Urinary bladder (tissue), 4 donors: Measurements from ENCODE around the gene MRPL14. TPM values are rescaled to one million over a fixed set of nuclear protein-coding genes. Genes with fewer than 3 reads are reported as not detected.

Experiments used
- DNase-seq: peaks from one replicate; pipeline ENCODE4 v3.0.0-alpha.2; 2015; ENCODE audit errors: extremely low spot score
- H3K27ac ChIP-seq: one replicate; pipeline ENCODE4 v1.5.1; 2013; ENCODE audit warnings: low read depth, mild to moderate bottlenecking, moderate library complexity
- H3K36me3 ChIP-seq: one replicate; pipeline ENCODE4 v1.6.1; 2013; ENCODE audit warnings: mild to moderate bottlenecking, moderate library complexity; ENCODE audit not compliant: insufficient read depth
- H3K4me1 ChIP-seq: one replicate; pipeline ENCODE4 v1.6.1; 2013; ENCODE audit warnings: mild to moderate bottlenecking, moderate library complexity; ENCODE audit not compliant: insufficient read depth
- H3K4me3 ChIP-seq: one replicate; pipeline ENCODE4 v1.5.1; 2013; ENCODE audit warnings: low read depth, low read length
- WGBS: extraction: QIAGEN DNeasy Blood & Tissue Kit; methylation state at CpG from one replicate; pipeline ENCODE4 v1.1.7; 2013; 5-methylcytosine and 5-hydroxymethylcytosine counted together
- polyA plus RNA-seq: library from polyadenylated mRNA; stranded (reverse); fragments of 200-250 nt; gene quantifications from one replicate; pipeline ENCODE4 v1.2.3, GENCODE V29; 2013
- total RNA-seq: library from RNA; depleted of rRNA; stranded (reverse); fragments of >200 nt; gene quantifications from one replicate; pipeline ENCODE4 v1.2.3, GENCODE V29; 2014
- donor health status: healthy with polysubstance abuse.
- donor health status: healthy.

MRPL14 gene
- total and polyA plus RNA-seq, 2 donors = 27.4 to 42.0 TPM

DNA sequence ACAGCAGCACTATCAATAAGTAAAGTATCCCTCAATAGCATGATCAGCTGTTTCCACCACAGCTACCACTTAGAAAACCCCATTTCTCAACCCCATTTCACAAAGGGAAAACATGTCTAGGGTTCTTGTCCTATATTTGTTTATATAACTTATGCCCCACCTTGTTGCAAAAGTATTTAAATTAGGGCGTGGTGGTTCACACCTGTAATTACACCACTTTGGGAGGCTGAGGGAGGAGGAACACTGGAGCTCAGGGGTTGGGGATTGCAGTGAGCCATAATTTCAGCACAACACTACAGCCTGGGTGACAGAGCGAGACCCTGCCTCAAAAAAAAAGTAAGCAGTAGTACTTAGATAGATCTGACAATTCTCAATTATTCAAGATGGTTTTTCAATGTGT is 3.7 kb downstream of the MRPL14 start:
- DNase-seq = no peak
- H3K4me1 ChIP-seq = peaks cover 2% of the 10 kb centered on the region
- 95% methylated on average over 2 of the region's 2 CpGs for WGBS
- no peaks in the 10 kb centered on the region for H3K36me3 ChIP-seq
- H3K27ac ChIP-seq = no peak overlapping the region
- H3K4me3 ChIP-seq = no peak overlapping the region

DNA sequence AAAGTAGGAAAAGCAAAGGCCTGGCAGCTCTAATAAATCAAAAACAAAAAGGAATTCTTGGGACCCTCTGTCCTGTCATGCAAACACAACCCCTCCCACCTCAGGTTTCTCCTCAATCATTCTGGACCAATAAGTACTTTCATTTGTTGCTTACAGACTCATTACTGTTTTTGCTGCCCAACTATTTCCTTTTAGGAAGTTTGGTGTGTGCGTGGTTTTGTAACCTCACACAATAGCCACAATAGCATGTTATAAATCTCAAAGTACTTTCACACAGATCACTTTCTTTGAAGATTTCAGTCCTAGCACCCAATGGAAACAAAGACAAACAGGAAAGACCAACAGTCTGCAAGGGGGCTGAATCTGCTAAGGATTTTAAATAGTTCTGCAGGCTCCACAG is 4.5 kb downstream of the MRPL14 start:
- 46% methylated on average over 1 of the region's 1 CpG for WGBS
- H3K27ac ChIP-seq = no peak overlapping the region
- no peak for DNase-seq
- no peaks in the 10 kb centered on the region for H3K4me1 ChIP-seq
- H3K36me3 ChIP-seq = no peaks in the 10 kb centered on the region
- no peak overlapping the region for H3K4me3 ChIP-seq

DNA sequence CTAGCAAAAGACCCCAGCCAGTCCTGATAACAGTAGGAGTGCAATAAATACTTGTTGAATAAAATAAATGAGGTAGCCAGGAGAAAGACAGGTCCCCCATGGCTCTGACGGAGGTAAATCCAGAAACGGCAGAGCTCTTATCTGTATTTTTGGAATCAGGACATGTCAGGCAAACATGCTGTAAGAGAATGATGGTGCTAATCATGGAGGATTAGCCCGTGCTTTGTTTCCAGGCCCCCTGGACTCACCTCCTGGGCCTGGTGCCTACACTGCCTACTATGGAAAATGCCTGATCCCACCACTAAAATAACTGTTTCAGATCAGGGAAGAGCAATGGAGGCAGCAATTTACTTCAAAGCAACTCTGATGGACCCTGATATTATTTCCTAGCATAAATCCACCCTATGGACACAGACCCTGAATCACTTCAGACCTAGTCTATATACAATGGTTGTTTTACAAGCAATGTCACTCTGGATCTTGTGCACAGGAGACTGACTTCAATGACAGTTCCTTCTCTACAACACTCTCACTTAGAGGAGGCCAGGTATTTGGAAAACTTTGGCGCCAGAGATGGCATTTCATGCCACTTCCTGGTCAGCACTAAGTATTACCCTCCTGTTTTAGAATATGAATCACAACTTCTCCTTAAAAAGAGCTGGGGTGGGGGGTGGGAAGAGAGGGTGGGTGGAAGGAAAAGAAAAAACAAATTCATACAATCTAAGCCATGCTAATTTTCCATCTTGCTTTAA is 6.4 kb downstream of the MRPL14 start:
- Histone ChIP-seq H3K4me3 (no peak overlapping the region), H3K4me1 (no peaks in the 10 kb centered on the region), H3K27ac (no peak overlapping the region), H3K36me3 (no peaks in the 10 kb centered on the region)
- no peak for DNase-seq
- WGBS = 62% methylated on average over 4 of the region's 4 CpGs

DNA sequence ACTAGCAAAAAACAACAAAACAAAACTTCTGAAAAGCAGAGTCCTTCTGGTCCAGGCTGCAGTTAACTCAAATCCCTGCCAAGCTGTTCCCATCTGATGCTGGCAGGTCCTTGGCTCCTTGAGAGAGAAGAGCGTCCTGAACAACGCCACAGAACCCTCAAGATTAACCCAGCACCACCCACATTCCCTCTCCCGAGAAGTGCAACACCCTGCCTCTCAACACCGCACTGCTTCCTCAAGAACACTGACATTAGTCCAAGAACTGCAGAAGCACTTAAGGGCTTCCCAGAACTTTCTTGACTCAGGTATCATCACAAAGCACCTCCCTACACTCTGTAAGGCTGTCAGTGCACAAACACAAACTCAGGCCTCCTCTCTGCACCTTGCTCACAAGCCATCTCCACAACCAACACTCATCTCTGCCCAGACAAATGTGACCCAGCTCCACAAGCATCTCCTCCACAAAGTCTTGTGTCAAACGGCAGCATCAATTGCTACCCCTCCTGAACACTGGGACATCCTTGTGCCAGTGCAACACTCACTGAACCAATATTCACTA is 7.5 kb downstream of the MRPL14 start:
- 36% methylated on average over 5 of the region's 5 CpGs for WGBS
- Histone ChIP-seq H3K27ac (no peak overlapping the region), H3K4me3 (no peak overlapping the region), H3K36me3 (no peaks in the 10 kb centered on the region), H3K4me1 (no peaks in the 10 kb centered on the region)
- no peak for DNase-seq

DNA sequence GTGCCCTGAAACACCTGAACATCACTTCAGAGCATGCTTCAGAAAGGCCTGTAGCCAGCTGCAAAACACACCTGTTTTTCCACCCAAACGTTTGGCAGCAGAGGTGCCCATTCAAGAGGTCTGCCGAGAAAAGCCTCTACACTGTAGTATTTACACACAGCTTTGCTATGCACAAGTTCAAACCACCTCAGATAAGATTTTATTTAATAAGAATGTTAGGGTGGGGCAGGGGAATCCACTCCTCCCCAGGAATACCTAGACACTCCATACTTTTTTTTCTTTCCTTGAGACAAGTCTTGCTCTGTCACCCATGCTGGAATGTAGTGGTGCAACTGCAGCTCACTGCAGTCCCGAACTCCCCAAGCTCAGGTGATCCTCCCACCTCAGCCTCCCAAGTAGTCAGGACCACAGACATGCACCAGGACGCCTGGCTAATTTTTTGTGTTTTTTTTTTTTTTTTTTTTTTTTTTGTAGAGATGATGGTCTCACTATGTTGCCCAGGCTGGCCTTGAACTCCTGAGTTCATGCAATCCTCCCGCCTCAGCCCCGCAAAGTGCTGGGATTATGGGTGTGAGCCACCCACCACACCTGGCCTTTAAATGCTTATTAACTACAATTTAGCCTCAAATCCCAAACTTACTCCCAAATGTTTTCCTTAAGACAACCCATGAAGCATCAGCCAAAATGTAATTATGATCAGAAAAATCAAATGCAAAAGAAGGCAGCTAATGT is 9.7 kb downstream of the MRPL14 start:
- no peak for DNase-seq
- no peaks in the 10 kb centered on the region for H3K4me1 ChIP-seq
- H3K36me3 ChIP-seq = peaks cover 3% of the 10 kb centered on the region
- no peak overlapping the region for H3K4me3 ChIP-seq
- H3K27ac ChIP-seq = no peak overlapping the region
- WGBS = 83% methylated on average over 6 of the region's 6 CpGs

DNA sequence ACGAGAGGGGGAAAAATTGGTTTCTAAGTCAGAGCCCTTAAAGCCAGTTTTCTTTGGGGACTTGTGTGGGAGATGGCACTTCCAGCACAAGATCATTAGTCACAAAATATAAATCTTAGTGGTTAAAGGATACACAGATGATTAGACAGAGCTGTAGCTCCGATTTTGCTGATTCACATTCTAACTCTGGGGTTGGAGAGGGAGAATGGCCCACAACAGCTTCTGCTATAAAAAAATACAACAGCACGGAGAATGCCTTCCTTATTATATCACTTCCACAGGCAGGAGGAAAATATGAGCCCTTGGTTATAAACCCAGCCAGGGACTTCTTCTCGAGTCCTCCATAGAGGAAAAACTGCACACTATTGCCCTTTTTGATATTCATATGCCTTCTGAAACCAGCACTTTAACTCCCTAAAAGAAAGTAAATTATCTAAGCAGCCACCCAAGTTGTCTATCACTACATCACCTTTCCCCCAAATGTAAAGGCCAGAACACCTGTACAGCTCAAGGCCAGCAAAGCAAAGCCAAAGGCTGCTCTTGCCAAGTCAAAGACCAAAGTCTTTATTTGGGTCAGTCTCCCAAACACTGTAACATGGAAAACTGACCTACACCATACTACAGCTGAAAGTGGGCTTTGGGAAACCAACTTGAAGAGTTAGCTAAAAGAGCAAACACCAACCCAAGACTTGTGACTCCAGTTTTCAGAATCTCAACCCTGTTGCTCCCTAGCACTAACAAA is 10.4 kb downstream of the MRPL14 start:
- 26% methylated on average over 4 of the region's 4 CpGs for WGBS
- H3K4me3 ChIP-seq = no peak overlapping the region
- no peak for DNase-seq
- H3K27ac ChIP-seq = no peak overlapping the region
- H3K36me3 ChIP-seq = peaks cover 4% of the 10 kb centered on the region
- no peaks in the 10 kb centered on the region for H3K4me1 ChIP-seq

DNA sequence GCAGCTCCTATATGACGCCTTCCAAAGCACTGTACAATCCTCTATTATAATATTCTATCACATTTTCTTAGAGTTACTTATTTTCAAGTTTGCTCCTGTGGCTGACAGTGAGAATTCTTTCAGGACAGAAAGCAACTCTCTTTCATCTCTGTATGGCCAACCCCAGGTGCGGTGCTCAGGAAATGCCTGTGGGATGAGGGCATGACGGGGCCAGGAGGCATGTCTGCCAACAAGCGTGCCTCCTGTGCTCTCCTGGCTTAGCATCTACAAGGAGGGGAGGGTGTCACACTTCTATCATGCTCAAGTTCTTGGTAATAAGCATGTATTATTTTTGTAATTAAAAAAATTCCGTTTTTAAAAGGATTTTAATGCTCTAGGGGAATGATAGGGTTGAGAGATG is 11.4 kb downstream of the MRPL14 start:
- Histone ChIP-seq H3K36me3 (peaks cover 5% of the 10 kb centered on the region), H3K4me3 (no peak overlapping the region), H3K4me1 (no peaks in the 10 kb centered on the region), H3K27ac (no peak overlapping the region)
- no peak for DNase-seq
- WGBS = 81% methylated on average over 5 of the region's 5 CpGs

DNA sequence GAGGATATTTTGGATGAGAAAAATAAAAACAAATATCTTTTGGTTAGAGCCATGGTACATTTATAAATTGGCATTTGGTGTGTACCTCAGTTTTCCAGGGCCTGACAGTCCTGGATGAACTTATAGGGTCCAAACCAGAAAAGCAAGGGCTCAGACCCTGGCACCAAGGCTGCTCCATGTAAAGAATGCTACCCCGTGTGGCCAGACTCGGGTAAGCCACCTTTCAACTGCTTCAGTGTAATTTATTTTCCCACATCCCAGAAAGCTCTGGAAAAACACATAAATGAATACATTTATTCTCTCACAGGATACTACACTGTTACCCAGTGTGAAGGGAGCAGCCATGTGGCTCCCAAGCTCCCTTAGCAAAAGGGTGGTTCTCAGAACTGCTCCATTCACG is 13.8 kb downstream of the MRPL14 start:
- DNase-seq = no peak
- H3K4me1 ChIP-seq = no peaks in the 10 kb centered on the region
- peaks cover 5% of the 10 kb centered on the region for H3K36me3 ChIP-seq
- H3K27ac ChIP-seq = no peak overlapping the region
- 50% methylated on average over 3 of the region's 3 CpGs for WGBS
- no peak overlapping the region for H3K4me3 ChIP-seq

DNA sequence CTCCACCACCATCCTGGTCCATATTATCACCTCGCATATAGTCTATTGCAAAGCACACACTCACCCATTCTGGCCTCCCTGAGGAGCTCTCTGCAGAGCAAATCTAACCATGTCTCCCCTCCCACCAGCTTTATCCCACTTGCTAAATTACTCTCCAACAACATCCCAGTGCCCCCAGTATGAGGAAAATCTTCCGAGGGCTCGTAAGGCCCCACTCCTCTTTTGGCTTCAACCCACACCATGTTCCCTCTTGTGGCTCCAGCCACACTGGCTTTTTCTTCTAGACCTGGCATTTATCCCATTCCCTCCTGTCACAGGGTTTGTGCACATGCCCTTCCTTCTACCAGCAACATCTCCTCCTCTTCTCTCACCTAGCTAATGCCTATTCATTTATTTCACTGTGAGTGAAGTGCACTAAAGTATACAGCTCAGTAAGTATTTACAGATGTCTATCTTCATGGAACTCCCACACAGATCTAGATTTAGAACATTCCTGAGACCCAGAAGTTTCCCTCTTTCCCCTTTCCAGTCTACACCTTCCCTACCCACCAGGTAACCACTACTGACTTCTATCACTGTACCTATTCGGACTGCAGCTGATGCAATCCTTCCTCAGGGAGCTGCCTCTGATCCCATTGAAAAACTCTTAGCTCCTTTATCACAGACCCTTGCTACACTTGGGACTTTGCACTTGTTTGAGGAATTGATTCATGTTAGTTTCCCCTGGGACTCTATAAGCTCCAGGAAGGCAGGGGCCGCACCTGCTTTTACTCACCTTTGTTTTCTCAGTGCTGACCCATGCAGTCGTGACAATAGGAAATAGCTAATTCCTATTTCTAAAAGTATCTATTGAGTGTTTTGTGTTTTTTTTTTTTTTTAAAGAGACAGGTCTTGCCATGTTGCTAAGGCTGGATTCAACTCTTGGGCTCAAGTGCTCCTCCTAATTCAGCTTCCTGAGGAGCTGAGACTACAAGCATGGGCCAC is 15.5 kb downstream of the MRPL14 start:
- H3K4me3 ChIP-seq = no peak overlapping the region
- H3K27ac ChIP-seq = peak overlapping the region; percentile 44
- no peak for DNase-seq
- H3K4me1 ChIP-seq = no peaks in the 10 kb centered on the region
- WGBS = 81% methylated on average over 6 of the region's 6 CpGs
- peaks cover 5% of the 10 kb centered on the region for H3K36me3 ChIP-seq

DNA sequence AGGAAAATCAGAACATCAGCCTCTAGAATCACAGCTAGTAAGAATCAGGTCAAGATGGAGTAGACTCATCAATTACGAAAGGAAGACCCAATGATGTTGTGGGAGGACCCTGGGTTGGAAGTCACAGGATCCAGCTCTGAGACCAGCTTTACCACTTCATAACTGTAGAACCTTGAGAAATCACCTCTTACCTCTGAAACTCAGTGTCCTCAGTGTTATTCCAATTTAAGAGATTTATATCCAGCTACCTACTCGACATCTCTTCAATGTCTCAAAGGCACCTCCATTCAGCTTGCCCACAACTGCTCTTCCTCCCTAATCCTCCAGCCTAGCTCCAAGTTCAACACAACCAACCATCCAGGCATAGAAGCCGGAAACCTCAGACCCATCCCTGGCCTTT is 16.3 kb downstream of the MRPL14 start:
- H3K4me1 ChIP-seq = no peaks in the 10 kb centered on the region
- no peak overlapping the region for H3K27ac ChIP-seq
- H3K36me3 ChIP-seq = peaks cover 5% of the 10 kb centered on the region
- 95% methylated on average over 3 of the region's 3 CpGs for WGBS
- no peak overlapping the region for H3K4me3 ChIP-seq
- no peak for DNase-seq

DNA sequence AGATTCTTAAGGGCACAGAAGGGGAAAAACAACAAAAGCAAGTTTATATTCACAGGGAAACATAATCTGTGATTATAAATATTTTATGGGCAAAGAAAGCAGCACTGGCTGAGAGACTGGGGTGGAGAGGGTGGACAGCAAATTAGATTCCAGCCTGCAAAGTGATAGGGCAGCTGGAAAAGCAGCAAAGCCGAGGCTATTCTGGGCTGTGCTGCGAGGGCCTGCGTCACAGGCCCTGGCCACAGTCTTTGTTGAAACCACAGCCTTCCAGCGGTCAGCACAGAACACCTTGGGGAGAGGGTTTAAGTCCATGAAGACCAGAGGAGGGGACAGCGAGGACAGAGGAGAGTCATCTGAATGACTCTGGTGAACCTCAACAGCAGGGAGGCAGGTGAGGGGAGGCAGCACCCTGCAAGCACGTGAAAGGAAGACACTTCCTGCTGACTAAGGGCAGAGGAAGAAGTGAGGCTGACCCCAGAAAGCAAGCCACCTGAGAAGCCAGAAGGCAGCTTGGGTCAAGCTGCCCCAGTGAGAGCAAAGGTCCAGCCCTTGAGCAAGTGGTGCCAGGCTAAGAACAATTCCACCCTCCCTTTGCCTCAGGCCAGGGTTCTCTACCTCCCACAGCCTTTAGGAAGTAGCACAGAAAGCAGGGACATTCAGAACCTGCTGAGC is 17.1 kb downstream of the MRPL14 start:
- no peak for DNase-seq
- Histone ChIP-seq H3K27ac (no peak overlapping the region), H3K4me1 (no peaks in the 10 kb centered on the region), H3K4me3 (no peak overlapping the region), H3K36me3 (peaks cover 5% of the 10 kb centered on the region)
- WGBS = 82% methylated on average over 6 of the region's 6 CpGs

DNA sequence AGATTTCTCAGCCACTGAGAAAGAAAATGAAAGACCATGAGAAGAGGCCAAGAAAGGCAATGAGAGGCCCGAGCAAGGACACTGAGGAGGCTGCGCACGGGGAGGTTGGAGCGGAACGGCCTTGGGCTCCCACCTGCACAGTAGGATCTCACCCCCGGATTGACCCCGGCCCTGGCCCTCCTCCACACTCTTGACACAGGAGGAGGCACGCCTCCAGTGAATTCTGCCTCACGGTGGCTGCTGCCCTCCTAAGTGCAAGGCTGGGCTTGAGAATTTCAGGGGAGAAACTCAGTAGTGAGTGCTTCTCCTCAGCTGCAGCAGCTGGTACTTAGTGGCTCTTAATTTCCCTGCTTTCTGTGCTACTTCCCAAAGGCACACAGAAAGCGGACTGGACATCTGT is 18.0 kb downstream of the MRPL14 start:
- peaks cover 5% of the 10 kb centered on the region for H3K36me3 ChIP-seq
- WGBS = 90% methylated on average over 10 of the region's 10 CpGs
- no peak overlapping the region for H3K4me3 ChIP-seq
- no peaks in the 10 kb centered on the region for H3K4me1 ChIP-seq
- DNase-seq = no peak
- H3K27ac ChIP-seq = no peak overlapping the region
